GM19324 (cell line): ENCODE data around the gene TMEM52B.

ENCODE experiments used
- ATAC-seq: cut with Tn5 transposase; IDR thresholded peaks from one replicate; pipeline ENCODE4 v1.9.1; 2021; ENCODE audit warnings: mild to moderate bottlenecking, moderate library complexity; ENCODE audit not compliant: unreplicated experiment, low FRiP score

Gene TMEM52B

GRCh38 chr12:10236720-10237119 is 57.9 kb downstream of the TMEM52B start:
- ATAC-seq = no peak

GRCh38 chr12:10238526-10238925 is 59.7 kb downstream of the TMEM52B start:
- ATAC-seq = no peak

- no peak for ATAC-seq
These were observed 62.5 kb downstream of the TMEM52B start for GRCh38 chr12:10241290-10241689.
